Measurements from ENCODE around the gene MINAR2. TPM values are rescaled to one million over a fixed set of nuclear protein-coding genes. Genes with fewer than 3 reads are reported as not detected.

The MINAR2 gene
- polyA plus RNA-seq, 1 of the 3 experiments (the other 2 are of a cell fraction): not detected

DNA sequence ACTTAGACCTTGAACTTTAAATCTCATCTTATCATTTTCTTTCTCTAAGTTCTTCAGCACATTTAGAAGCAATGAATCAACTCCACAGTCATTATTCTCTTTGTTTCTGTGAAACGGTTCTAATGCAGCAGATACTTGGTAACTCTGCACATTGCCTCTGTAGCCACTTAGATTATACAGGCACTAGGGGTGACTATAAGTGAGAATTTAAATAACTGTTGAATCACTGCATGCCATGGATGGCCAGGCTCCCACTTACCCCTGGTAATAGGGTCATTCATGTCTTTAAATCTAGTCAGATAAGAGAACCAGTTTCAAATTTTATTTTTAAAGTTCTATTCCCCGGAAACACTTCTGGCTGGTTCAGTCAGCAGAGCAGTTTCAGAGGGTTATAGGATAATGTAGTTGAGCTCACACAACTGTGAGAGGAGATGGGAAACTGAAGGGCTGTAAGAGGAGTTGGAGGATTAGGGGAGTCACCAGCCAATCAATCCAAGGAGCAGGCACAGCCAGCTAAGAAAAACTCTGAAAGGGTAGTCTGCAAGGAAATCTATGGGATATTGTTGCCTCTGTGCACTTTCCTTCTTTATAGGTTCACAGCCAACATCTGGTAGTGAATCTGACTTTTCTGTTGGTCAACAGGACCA, 4.2 kb upstream of the MINAR2 start:
- H3K27ac ChIP-seq (ENCODE audit: low read depth in 2 of 2, low read length in 1 of 2): no peak overlapping the region
- ChIA-PET POLR2A (no interaction called here), CTCF (no interaction called here)
- H3K4me3 ChIP-seq (ENCODE audit: low read depth in 2 of 2, low read length in 1 of 2): no peak overlapping the region
- H3K4me2 ChIP-seq: no peak overlapping the region
- 0% methylated on average over 2 of the region's 2 CpGs for WGBS (ENCODE audit: low lambda C conversion rate)
- no peak overlapping the region for H3K9ac ChIP-seq
- no peaks in the 10 kb centered on the region; the same call in 1 of the 2 replicates for H3K27me3 ChIP-seq (ENCODE audit: insufficient read depth)
- H3F3A ChIP-seq (replicated peaks; ENCODE audit: insufficient read depth): no peaks in the 10 kb centered on the region
- no peak for DNase-seq
- H3K79me2 ChIP-seq (ENCODE audit: insufficient read depth): no peaks in the 10 kb centered on the region
- H3K9me3 ChIP-seq: no peaks in the 10 kb centered on the region
- H4K20me1 ChIP-seq (ENCODE audit: insufficient read depth): no peaks in the 10 kb centered on the region
- no peaks in the 10 kb centered on the region for H3K9me2 ChIP-seq
- TF ChIP-seq, protein P1, sequence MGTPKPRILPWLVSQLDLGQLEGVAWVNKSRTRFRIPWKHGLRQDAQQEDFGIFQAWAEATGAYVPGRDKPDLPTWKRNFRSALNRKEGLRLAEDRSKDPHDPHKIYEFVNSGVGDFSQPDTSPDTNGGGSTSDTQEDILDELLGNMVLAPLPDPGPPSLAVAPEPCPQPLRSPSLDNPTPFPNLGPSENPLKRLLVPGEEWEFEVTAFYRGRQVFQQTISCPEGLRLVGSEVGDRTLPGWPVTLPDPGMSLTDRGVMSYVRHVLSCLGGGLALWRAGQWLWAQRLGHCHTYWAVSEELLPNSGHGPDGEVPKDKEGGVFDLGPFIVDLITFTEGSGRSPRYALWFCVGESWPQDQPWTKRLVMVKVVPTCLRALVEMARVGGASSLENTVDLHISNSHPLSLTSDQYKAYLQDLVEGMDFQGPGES (IDR thresholded peaks at IDR 0.05; ENCODE audit: low read depth, low read length): no peak
- TF ChIP-seq POLR2AphosphoS5 (IDR thresholded peaks at IDR 0.05; ENCODE audit: low read depth, low read length): no peak
- TF ChIP-seq, protein P2, sequence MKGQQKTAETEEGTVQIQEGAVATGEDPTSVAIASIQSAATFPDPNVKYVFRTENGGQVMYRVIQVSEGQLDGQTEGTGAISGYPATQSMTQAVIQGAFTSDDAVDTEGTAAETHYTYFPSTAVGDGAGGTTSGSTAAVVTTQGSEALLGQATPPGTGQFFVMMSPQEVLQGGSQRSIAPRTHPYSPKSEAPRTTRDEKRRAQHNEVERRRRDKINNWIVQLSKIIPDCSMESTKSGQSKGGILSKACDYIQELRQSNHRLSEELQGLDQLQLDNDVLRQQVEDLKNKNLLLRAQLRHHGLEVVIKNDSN (IDR thresholded peaks at IDR 0.05; ENCODE audit: borderline replicate concordance, low read depth): no peak
- TF ChIP-seq EP300 (IDR thresholded peaks at IDR 0.05; ENCODE audit: borderline replicate concordance in 1 of 2, low read depth in 1 of 2, low read length in 1 of 2): no peak
- no peak for TF ChIP-seq GATA2 (CRISPR knock-in tag; IDR thresholded peaks at IDR 0.05)
- TF ChIP-seq TEAD4 (IDR thresholded peaks at IDR 0.05; ENCODE audit: borderline replicate concordance, insufficient read depth): no peak
- TF ChIP-seq GABPA (IDR thresholded peaks at IDR 0.05; ENCODE audit: low read depth): no peak
- TF ChIP-seq NRF1 (IDR thresholded peaks at IDR 0.05; ENCODE audit: low read depth, low read length): no peak
- TF ChIP-seq SIN3A (IDR thresholded peaks at IDR 0.05; ENCODE audit: borderline replicate concordance, low read depth, low read length): no peak
- no peak for TF ChIP-seq TAF1 (IDR thresholded peaks at IDR 0.05; ENCODE audit: borderline replicate concordance, low read depth, low read length)
- TF ChIP-seq, protein P3, sequence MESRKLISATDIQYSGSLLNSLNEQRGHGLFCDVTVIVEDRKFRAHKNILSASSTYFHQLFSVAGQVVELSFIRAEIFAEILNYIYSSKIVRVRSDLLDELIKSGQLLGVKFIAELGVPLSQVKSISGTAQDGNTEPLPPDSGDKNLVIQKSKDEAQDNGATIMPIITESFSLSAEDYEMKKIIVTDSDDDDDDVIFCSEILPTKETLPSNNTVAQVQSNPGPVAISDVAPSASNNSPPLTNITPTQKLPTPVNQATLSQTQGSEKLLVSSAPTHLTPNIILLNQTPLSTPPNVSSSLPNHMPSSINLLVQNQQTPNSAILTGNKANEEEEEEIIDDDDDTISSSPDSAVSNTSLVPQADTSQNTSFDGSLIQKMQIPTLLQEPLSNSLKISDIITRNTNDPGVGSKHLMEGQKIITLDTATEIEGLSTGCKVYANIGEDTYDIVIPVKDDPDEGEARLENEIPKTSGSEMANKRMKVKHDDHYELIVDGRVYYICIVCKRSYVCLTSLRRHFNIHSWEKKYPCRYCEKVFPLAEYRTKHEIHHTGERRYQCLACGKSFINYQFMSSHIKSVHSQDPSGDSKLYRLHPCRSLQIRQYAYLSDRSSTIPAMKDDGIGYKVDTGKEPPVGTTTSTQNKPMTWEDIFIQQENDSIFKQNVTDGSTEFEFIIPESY (IDR thresholded peaks at IDR 0.05; ENCODE audit: borderline replicate concordance, low read depth): no peak
- TF ChIP-seq RCOR1 (IDR thresholded peaks at IDR 0.05; ENCODE audit: low read length): no peak
- TF ChIP-seq, protein P4, sequence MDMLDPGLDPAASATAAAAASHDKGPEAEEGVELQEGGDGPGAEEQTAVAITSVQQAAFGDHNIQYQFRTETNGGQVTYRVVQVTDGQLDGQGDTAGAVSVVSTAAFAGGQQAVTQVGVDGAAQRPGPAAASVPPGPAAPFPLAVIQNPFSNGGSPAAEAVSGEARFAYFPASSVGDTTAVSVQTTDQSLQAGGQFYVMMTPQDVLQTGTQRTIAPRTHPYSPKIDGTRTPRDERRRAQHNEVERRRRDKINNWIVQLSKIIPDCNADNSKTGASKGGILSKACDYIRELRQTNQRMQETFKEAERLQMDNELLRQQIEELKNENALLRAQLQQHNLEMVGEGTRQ (IDR thresholded peaks at IDR 0.05; ENCODE audit: borderline replicate concordance, low read depth, low read length): no peak
- no peak for TF ChIP-seq YY1 (IDR thresholded peaks at IDR 0.05; ENCODE audit: low read depth)
- no peak for TF ChIP-seq FOXM1 (IDR thresholded peaks at IDR 0.05; ENCODE audit: low read depth)
- no peak for TF ChIP-seq FOXJ3 (CRISPR knock-in tag; IDR thresholded peaks at IDR 0.05)
- TF ChIP-seq, protein P5, sequence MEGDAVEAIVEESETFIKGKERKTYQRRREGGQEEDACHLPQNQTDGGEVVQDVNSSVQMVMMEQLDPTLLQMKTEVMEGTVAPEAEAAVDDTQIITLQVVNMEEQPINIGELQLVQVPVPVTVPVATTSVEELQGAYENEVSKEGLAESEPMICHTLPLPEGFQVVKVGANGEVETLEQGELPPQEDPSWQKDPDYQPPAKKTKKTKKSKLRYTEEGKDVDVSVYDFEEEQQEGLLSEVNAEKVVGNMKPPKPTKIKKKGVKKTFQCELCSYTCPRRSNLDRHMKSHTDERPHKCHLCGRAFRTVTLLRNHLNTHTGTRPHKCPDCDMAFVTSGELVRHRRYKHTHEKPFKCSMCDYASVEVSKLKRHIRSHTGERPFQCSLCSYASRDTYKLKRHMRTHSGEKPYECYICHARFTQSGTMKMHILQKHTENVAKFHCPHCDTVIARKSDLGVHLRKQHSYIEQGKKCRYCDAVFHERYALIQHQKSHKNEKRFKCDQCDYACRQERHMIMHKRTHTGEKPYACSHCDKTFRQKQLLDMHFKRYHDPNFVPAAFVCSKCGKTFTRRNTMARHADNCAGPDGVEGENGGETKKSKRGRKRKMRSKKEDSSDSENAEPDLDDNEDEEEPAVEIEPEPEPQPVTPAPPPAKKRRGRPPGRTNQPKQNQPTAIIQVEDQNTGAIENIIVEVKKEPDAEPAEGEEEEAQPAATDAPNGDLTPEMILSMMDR (IDR thresholded peaks at IDR 0.05): no peak
- no peak overlapping the region for H2AFZ ChIP-seq (ENCODE audit: low read depth)
- no peaks in the 10 kb centered on the region for H3K36me3 ChIP-seq (replicated peaks in 1 of 2; ENCODE audit: control insufficient read depth in 1 of 2, insufficient read depth in 2 of 2, low read length in 1 of 2)
- H3K4me1 ChIP-seq (ENCODE audit: control insufficient read depth in 1 of 2, insufficient read depth in 2 of 2, low read depth in 1 of 2, low read length in 1 of 2): no peaks in the 10 kb centered on the region
